ENCODE data around the gene CAPSL.
"Not testable (repeated sequence)": the region's sequence is repeated elsewhere in the genome, so short reads cannot be mapped to it uniquely, and the experiment has no call there.

CAPSL gene

DNA sequence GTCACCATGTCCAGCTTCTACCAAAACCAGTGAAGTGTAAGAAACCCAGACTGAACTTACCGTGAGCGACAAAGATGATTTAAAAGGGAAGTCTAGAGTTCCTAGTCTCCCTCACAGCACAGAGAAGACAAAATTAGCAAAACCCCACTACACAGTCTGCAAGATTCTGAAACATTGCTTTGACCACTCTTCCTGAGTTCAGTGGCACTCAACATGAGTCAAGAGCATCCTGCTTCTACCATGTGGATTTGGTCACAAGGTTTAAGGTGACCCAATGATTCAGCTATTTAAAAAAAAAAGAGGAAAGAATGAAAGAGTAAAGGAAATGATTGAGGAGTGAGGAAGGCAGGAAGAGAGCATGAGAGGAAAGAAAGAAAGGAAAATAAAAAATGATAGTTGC is 62.0 kb downstream of the CAPSL start:
- DNase-seq (ENCODE audit: low read depth): no peak

- no peak for DNase-seq (ENCODE audit: low read depth)
Observed at GRCh38 chr5:35870605-35871004, 67.8 kb downstream of the CAPSL start.

DNA sequence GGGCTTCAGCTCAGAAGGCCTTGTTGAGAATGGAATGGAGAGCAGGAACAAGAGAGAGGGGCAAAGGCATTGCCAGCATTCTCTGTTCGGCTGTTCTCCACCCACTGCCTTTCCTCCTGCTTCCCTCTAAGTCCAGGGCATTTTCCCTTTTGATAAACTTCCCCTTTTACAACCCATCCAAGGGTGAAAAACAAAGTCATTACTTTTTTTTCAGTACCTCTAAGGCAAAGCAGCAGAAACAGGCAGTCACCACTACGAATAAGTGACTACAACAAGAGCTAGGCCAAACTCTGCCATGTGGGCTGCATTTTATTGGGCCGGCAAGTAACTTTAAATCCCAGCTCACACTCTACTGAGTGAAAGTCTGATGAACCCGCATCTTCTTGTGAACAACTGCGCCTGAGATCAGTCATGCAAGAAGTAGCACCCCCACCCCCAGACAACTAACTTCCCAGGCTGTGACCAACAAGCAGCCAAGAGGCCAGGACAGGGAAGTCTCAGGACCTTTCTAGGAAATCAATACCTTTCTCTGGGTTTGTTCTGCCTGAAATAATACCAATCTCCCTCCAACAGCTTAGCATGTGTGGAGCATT is 68.6 kb downstream of the CAPSL start:
- DNase-seq (ENCODE audit: low read depth): no peak

GRCh38 chr5:35867998-35868397 is 70.4 kb downstream of the CAPSL start:
- DNase-seq (ENCODE audit: low read depth): no peak

DNA sequence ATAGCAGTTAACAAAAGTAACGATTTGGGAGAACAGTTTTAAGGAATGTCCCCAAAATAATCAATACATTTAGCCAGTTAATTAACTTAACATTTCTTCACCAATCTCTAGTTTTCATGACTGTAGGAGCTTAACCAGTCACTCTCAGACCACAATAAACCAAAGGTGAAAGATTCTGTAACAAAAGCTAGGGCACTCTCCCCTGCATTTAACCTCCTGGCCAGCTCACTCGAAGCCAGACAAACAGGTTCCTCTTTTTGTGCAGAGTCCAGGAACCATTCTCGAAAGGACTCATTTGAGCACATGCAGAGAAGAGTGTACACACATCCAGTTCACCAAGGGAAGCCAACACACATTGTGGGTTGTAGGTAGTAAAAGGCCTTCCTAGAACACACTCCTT is 75.3 kb downstream of the CAPSL start:
- DNase-seq (ENCODE audit: low read depth): no peak

- no peak for DNase-seq (ENCODE audit: low read depth)
Observed at GRCh38 chr5:35862126-35862525, 76.3 kb downstream of the CAPSL start.

- DNase-seq (ENCODE audit: low read depth): no peak
Observed at GRCh38 chr5:35861718-35862117, 76.7 kb downstream of the CAPSL start.

- no peak for DNase-seq (ENCODE audit: low read depth)
Observed at GRCh38 chr5:35860686-35861085, 77.7 kb downstream of the CAPSL start.

DNA sequence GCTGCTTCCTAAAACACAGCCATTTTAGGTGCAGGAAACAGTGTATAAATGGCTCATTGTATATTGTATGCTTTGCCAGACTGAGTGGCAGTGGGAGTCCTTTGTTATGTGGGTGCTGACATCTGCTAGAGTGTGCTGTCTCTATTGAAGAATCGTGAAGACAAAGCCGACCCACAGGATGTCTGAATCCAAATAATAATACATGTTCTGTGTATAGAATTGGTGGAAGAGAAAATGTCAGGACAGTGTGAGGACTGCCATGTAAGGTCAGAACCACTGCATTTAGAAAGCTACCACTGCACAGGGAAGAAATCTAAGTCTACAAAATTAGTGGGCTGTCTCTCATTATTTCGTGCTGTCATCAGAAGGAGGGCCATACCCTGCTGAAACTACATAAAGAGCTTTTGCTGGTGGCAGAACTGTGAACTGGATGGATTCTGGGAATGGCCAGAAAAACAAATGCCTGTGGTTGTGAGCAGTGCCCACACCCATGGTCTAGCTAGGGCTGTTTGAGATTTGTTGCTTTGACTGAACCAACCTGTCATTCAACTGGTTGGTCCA is 79.2 kb downstream of the CAPSL start:
- DNase-seq (ENCODE audit: low read depth): no peak

GRCh38 chr5:35857606-35858205 is 80.7 kb downstream of the CAPSL start:
- DNase-seq (ENCODE audit: low read depth): no peak

DNA sequence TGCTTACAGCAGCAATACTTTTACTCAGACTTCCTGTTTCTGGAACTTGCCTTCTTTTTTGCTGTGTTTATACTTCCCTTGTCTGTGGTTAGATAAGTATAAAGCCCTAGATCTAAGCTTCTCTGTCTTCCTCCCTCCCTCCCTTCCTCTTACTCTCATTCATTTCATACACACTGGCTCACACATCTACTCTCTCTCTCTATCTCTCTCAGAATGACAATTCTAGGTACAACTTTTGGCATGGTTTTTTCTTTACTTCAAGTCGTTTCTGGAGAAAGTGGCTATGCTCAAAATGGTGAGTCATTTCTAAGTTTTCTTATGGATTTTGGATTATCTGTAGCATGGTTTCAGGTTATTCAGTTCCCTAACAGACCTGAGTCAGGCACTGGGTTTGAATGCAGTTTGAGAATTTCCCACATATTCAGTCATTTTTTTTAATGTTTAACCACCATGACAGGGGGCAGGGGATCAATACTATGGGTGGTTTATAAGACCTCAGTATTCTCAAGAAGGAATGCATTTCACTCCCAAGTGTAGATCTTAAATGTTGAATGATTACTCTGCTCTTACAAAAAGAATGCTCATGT is 81.6 kb downstream of the CAPSL start, which contains the start of gene IL7R:
TSS of gene IL7R (plus strand) at position 127 of the 587 bp plus-strand sequence. CDS start at position 214, 87 bp downstream.
- no peak for DNase-seq (ENCODE audit: low read depth)

DNA sequence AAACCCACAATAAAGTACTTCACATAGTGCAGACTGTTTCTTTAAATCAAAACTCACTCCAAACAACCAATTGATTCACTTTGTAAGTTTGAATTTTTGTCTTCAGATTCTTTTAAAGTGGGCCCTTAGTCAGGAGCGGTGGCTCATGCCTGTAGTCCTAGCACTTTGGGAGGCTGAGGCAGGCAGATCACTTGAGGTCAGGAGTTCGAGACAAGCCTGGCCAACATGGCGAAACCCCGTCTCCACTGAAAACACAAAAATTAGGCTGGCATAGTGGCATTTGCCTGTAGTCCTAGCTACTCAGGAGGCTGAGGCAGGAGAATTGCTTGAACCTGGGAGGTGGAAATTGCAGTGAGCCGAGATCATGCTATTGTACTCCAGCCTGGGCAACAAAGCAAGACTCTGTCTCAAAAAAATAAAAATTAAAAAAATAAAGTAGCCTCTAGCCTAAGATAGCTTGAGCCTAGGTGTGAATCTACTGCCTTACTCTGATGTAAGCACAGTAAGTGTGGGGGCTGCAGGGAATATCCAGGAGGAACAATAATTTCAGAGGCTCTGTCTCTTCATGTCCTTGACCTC is 82.1 kb downstream of the CAPSL start:
- not testable (repeated sequence) for DNase-seq (ENCODE audit: low read depth)

DNA sequence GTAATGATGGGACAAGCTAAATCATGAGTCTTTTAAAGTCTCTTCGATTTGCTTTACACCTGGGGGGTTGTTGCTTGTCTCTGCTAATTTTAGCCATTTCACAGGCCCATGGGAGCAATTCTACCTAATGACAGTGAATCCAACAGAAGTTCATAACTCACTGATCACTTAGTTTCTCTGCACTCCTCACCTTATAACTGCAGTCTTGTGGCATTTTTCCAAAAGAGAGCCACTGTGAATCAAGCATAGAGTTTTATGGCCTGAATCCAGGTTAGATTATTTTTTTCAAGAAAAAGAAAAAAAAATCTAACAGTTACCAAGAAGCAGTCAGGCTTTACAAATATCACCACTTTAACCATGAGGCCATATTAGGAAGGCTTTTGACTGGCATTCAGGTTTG is 83.2 kb downstream of the CAPSL start:
- no peak for DNase-seq (ENCODE audit: low read depth)
